Measurements from ENCODE around the gene SYMPK.

GRCh38 chr19:45860359-45861259, 2.3 kb downstream of the SYMPK start:
- TF ChIP-seq TCF7L2 (IDR thresholded peaks at IDR 0.05; ENCODE audit: low read depth, low read length): no peak
- TF ChIP-seq CTCF (IDR thresholded peaks at IDR 0.05): no peak
- TF ChIP-seq POLR2AphosphoS5 (IDR thresholded peaks at IDR 0.05; ENCODE audit: low read depth, low read length): no peak
- TF ChIP-seq REST (IDR thresholded peaks at IDR 0.05; ENCODE audit: insufficient read depth in 1 of 2, low read depth in 2 of 2, low read length in 1 of 2): no peak
- TF ChIP-seq SIN3A (IDR thresholded peaks at IDR 0.05; ENCODE audit: borderline replicate concordance, insufficient read depth, low read depth, low read length): no peak

All from Panc1 (cell line).